ENCODE data around the gene OR5K1.

OR5K1 gene

DNA sequence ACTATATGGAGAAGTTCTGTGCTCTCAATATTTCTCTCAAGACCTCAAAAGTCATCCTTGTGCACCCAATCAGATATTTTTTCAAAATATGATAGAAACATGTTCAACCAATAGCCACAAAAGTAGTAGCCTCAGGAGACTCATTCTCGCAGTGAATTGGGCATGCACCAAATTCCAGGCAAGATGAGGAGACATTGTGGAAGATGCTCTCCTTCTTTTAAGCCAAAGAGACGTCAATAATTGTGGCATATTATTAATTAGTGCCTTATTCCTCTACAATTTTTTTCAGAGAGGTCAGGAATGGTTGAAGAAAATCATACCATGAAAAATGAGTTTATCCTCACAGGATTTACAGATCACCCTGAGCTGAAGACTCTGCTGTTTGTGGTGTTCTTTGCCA is 34.4 kb downstream of the OR5K1 start, which contains the start of gene OR5K2:
OR5K2 (plus strand) TSS at position 301 of the 400 bp plus-strand sequence; CDS start at position 301, 0 bp downstream.
- Histone ChIP-seq H3K9me3 (ENCODE audit: control extremely low read depth in 1 of 5, control insufficient read depth in 4 of 5, insufficient read depth in 2 of 5, low read depth in 1 of 5, low read length in 4 of 5) (no peaks in the 10 kb centered on the region), H3K27me3 (replicated peaks in 2 of 5; ENCODE audit: control insufficient read depth in 4 of 5, insufficient read depth in 5 of 5, low read length in 4 of 5) (no peaks in the 10 kb centered on the region), H3K27ac (ENCODE audit: insufficient read depth in 1 of 2, low read depth in 1 of 2, low read length in 2 of 2, poor library complexity in 1 of 2, severe bottlenecking in 2 of 2) (no peak within 1 kb of the TSS), H3K4me1 (ENCODE audit: control extremely low read depth in 1 of 4, control insufficient read depth in 4 of 4, insufficient read depth in 4 of 4, low read length in 3 of 4) (no peaks in the 10 kb centered on the region), H3K4me3 (ENCODE audit: control insufficient read depth in 1 of 7, extremely low read depth in 1 of 7, insufficient read depth in 4 of 7, low read depth in 2 of 7, low read length in 6 of 7) (no peak within 1 kb of the TSS), H3K36me3 (ENCODE audit: control insufficient read depth in 4 of 4, insufficient read depth in 4 of 4, low read length in 3 of 4) (no peaks in the 10 kb centered on the region)
- DNase-seq = no peak
- no CpG with 5 or more reads among the region's 2 CpGs for WGBS (ENCODE audit: insufficient coverage)
- POLR2A ChIA-PET = no interaction called here
- CTCF ChIA-PET = no interaction called here

DNA sequence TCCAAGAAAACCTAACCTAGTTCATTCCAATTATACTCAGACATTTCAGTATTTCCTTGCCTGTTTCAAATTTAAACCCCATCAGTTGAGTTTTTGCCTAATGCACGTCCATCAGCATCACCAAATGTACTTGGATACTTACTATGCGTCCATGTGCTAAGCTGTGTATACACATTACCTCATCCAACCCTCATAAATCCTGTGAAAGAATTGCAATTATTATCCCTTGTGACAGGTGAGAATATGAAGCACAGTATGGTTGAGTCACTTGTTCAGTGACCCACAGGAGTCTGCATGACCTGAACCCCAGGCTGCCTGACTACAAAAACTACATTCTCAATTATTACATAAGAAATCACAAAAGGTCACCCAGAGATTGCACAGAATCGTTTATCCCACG is 37.0 kb downstream of the OR5K1 start:
- no peaks in the 10 kb centered on the region for H3K36me3 ChIP-seq (ENCODE audit: control insufficient read depth in 4 of 4, insufficient read depth in 4 of 4, low read length in 3 of 4)
- H3K27ac ChIP-seq (ENCODE audit: insufficient read depth in 1 of 2, low read depth in 1 of 2, low read length in 2 of 2, poor library complexity in 1 of 2, severe bottlenecking in 2 of 2) = no peak overlapping the region
- no peaks in the 10 kb centered on the region for H3K4me1 ChIP-seq (ENCODE audit: control extremely low read depth in 1 of 4, control insufficient read depth in 4 of 4, insufficient read depth in 4 of 4, low read length in 3 of 4)
- ChIA-PET CTCF (no interaction called here), POLR2A (interaction anchor here (1.1 kb wide), 1 partner anchor 11 kb away, joined by 3 read pairs; no protein-coding TSS in a partner anchor)
- no peaks in the 10 kb centered on the region for H3K9me3 ChIP-seq (ENCODE audit: control extremely low read depth in 1 of 5, control insufficient read depth in 4 of 5, insufficient read depth in 2 of 5, low read depth in 1 of 5, low read length in 4 of 5)
- H3K27me3 ChIP-seq (replicated peaks in 2 of 5; ENCODE audit: control insufficient read depth in 4 of 5, insufficient read depth in 5 of 5, low read length in 4 of 5) = no peaks in the 10 kb centered on the region
- WGBS (ENCODE audit: insufficient coverage) = no CpG with 5 or more reads among the region's 4 CpGs
- DNase-seq = no peak
- no peak overlapping the region for H3K4me3 ChIP-seq (ENCODE audit: control insufficient read depth in 1 of 7, extremely low read depth in 1 of 7, insufficient read depth in 4 of 7, low read depth in 2 of 7, low read length in 6 of 7)

DNA sequence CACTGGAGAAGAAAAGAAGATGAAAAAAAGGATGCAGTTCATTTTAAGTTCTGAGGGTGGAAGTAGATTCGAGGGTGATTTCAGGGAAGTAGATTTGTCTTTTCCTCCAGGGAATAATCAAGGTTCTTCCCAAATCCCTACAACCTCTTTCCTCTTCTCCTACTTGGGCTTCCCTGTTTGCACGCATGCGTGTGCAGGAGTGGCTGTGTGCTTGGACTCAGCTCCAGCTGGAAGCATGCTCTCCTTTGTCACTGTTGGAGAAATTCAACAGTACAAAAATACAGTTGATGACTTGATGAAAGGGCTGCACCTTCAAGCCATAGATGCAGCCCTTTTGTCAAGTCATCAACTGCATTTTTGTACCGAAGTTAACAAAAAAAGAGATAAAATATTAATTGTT is 38.3 kb downstream of the OR5K1 start:
- Histone ChIP-seq H3K4me1 (ENCODE audit: control extremely low read depth in 1 of 4, control insufficient read depth in 4 of 4, insufficient read depth in 4 of 4, low read length in 3 of 4) (no peaks in the 10 kb centered on the region), H3K36me3 (ENCODE audit: control insufficient read depth in 4 of 4, insufficient read depth in 4 of 4, low read length in 3 of 4) (no peaks in the 10 kb centered on the region), H3K9me3 (ENCODE audit: control extremely low read depth in 1 of 5, control insufficient read depth in 4 of 5, insufficient read depth in 2 of 5, low read depth in 1 of 5, low read length in 4 of 5) (no peaks in the 10 kb centered on the region), H3K27ac (ENCODE audit: insufficient read depth in 1 of 2, low read depth in 1 of 2, low read length in 2 of 2, poor library complexity in 1 of 2, severe bottlenecking in 2 of 2) (no peak overlapping the region), H3K4me3 (ENCODE audit: control insufficient read depth in 1 of 7, extremely low read depth in 1 of 7, insufficient read depth in 4 of 7, low read depth in 2 of 7, low read length in 6 of 7) (no peak overlapping the region), H3K27me3 (replicated peaks in 2 of 5; ENCODE audit: control insufficient read depth in 4 of 5, insufficient read depth in 5 of 5, low read length in 4 of 5) (no peaks in the 10 kb centered on the region)
- WGBS (ENCODE audit: insufficient coverage) = no CpG with 5 or more reads among the region's 4 CpGs
- DNase-seq = no peak
- ChIA-PET CTCF (no interaction called here), POLR2A (interaction anchor here (1.1 kb wide), 1 partner anchor 10 kb away, joined by 3 read pairs; no protein-coding TSS in a partner anchor)

DNA sequence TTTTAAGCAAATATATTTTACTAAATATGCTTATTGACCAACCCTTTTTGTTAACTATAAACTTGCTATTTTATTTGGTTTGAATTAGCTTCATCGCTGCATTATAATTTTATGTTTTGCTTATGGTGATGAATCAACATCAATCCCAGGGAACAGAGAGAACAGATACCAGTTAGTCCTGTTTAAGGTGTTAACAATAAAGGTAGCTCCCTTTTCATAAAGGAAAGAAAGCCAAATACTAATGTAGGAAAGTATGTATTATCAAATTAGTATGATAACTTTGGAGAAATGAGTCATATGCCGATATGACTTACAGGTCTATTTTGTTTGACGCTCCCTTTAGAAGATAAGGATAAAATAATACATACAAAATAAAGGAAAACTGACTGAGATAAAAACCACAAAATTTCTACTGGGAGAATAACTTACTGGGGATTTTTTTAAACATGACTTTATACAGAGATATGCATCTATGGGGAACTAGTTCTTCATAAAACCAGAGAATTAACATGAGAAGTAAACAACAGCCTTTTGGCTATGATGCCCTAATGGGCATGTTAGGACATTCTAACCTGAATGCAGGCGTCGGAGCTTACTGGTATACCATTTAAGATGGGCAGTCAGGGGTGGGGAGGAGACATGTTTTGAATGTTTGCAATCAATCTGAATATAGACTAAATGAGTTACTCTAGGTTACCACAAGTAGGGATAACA is 39.0 kb downstream of the OR5K1 start:
- Histone ChIP-seq H3K27me3 (replicated peaks in 2 of 5; ENCODE audit: control insufficient read depth in 4 of 5, insufficient read depth in 5 of 5, low read length in 4 of 5) (no peaks in the 10 kb centered on the region), H3K4me1 (ENCODE audit: control extremely low read depth in 1 of 4, control insufficient read depth in 4 of 4, insufficient read depth in 4 of 4, low read length in 3 of 4) (no peaks in the 10 kb centered on the region), H3K27ac (ENCODE audit: insufficient read depth in 1 of 2, low read depth in 1 of 2, low read length in 2 of 2, poor library complexity in 1 of 2, severe bottlenecking in 2 of 2) (no peak overlapping the region), H3K4me3 (ENCODE audit: control insufficient read depth in 1 of 7, extremely low read depth in 1 of 7, insufficient read depth in 4 of 7, low read depth in 2 of 7, low read length in 6 of 7) (no peak overlapping the region), H3K9me3 (ENCODE audit: control extremely low read depth in 1 of 5, control insufficient read depth in 4 of 5, insufficient read depth in 2 of 5, low read depth in 1 of 5, low read length in 4 of 5) (no peaks in the 10 kb centered on the region), H3K36me3 (ENCODE audit: control insufficient read depth in 4 of 4, insufficient read depth in 4 of 4, low read length in 3 of 4) (no peaks in the 10 kb centered on the region)
- ChIA-PET POLR2A (no interaction called here), CTCF (no interaction called here)
- 100% methylated on average over 2 of the region's 5 CpGs for WGBS (ENCODE audit: insufficient coverage)
- no peak for DNase-seq

GRCh38 chr3:98504539-98504938 is 41.5 kb downstream of the OR5K1 start:
- 100% methylated on average over 4 of the region's 4 CpGs for WGBS (ENCODE audit: insufficient coverage)
- Histone ChIP-seq H3K4me3 (ENCODE audit: control insufficient read depth in 1 of 7, extremely low read depth in 1 of 7, insufficient read depth in 4 of 7, low read depth in 2 of 7, low read length in 6 of 7) (no peak overlapping the region), H3K27me3 (replicated peaks in 2 of 5; ENCODE audit: control insufficient read depth in 4 of 5, insufficient read depth in 5 of 5, low read length in 4 of 5) (no peaks in the 10 kb centered on the region), H3K9me3 (ENCODE audit: control extremely low read depth in 1 of 5, control insufficient read depth in 4 of 5, insufficient read depth in 2 of 5, low read depth in 1 of 5, low read length in 4 of 5) (no peaks in the 10 kb centered on the region), H3K36me3 (ENCODE audit: control insufficient read depth in 4 of 4, insufficient read depth in 4 of 4, low read length in 3 of 4) (peaks cover 0 to 2% (median 0%) of the 10 kb centered on the region in 4 experiments), H3K27ac (ENCODE audit: insufficient read depth in 1 of 2, low read depth in 1 of 2, low read length in 2 of 2, poor library complexity in 1 of 2, severe bottlenecking in 2 of 2) (no peak overlapping the region), H3K4me1 (ENCODE audit: control extremely low read depth in 1 of 4, control insufficient read depth in 4 of 4, insufficient read depth in 4 of 4, low read length in 3 of 4) (no peaks in the 10 kb centered on the region)
- no peak for DNase-seq
- CTCF ChIA-PET = no interaction called here
- POLR2A ChIA-PET = no interaction called here

DNA sequence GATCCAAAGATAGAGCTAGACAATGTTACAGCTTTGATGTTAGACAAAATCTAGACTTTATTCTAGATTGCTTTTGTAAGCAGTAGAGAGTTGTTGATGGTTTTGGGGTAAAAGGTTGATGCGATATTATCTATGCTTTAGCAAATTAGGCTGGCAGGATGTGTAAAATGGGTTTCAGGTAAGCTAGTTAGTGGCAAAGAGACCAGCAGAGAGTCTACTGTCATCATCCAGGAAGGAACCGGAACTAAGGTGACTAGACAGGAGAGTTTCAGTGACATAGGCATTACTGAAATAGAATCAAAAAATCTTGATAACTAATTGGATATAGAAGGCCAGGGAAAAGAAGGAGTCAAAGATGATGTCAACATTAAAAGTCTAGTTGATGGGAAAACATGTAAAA is 45.6 kb downstream of the OR5K1 start:
- Histone ChIP-seq H3K4me1 (ENCODE audit: control extremely low read depth in 1 of 4, control insufficient read depth in 4 of 4, insufficient read depth in 4 of 4, low read length in 3 of 4) (no peaks in the 10 kb centered on the region), H3K9me3 (ENCODE audit: control extremely low read depth in 1 of 5, control insufficient read depth in 4 of 5, insufficient read depth in 2 of 5, low read depth in 1 of 5, low read length in 4 of 5) (no peaks in the 10 kb centered on the region), H3K27me3 (replicated peaks in 2 of 5; ENCODE audit: control insufficient read depth in 4 of 5, insufficient read depth in 5 of 5, low read length in 4 of 5) (no peaks in the 10 kb centered on the region), H3K36me3 (ENCODE audit: control insufficient read depth in 4 of 4, insufficient read depth in 4 of 4, low read length in 3 of 4) (peaks cover 2 to 11% (median 6%) of the 10 kb centered on the region in 4 experiments), H3K27ac (ENCODE audit: insufficient read depth in 1 of 2, low read depth in 1 of 2, low read length in 2 of 2, poor library complexity in 1 of 2, severe bottlenecking in 2 of 2) (no peak overlapping the region), H3K4me3 (ENCODE audit: control insufficient read depth in 1 of 7, extremely low read depth in 1 of 7, insufficient read depth in 4 of 7, low read depth in 2 of 7, low read length in 6 of 7) (no peak overlapping the region)
- POLR2A ChIA-PET = no interaction called here
- DNase-seq = no peak
- CTCF ChIA-PET = interaction anchor here (0.9 kb wide), 1 partner anchor 305 kb away, joined by 3 read pairs; no protein-coding TSS in a partner anchor
- 100% methylated on average over 1 of the region's 2 CpGs for WGBS (ENCODE audit: insufficient coverage)

- CTCF ChIA-PET = no interaction called here
- POLR2A ChIA-PET = no interaction called here
- H3K9me3 ChIP-seq (ENCODE audit: control extremely low read depth in 1 of 5, control insufficient read depth in 4 of 5, insufficient read depth in 2 of 5, low read depth in 1 of 5, low read length in 4 of 5) = no peaks in the 10 kb centered on the region
- no peak for DNase-seq
- H3K4me1 ChIP-seq (ENCODE audit: control extremely low read depth in 1 of 4, control insufficient read depth in 4 of 4, insufficient read depth in 4 of 4, low read length in 3 of 4) = no peaks in the 10 kb centered on the region
- H3K27ac ChIP-seq (ENCODE audit: insufficient read depth in 1 of 2, low read depth in 1 of 2, low read length in 2 of 2, poor library complexity in 1 of 2, severe bottlenecking in 2 of 2) = no peak overlapping the region
- peaks cover 8 to 29% (median 21%) of the 10 kb centered on the region in 4 experiments for H3K36me3 ChIP-seq (ENCODE audit: control insufficient read depth in 4 of 4, insufficient read depth in 4 of 4, low read length in 3 of 4)
- no peak overlapping the region for H3K4me3 ChIP-seq (ENCODE audit: control insufficient read depth in 1 of 7, extremely low read depth in 1 of 7, insufficient read depth in 4 of 7, low read depth in 2 of 7, low read length in 6 of 7)
- WGBS (ENCODE audit: insufficient coverage) = no CpG with 5 or more reads among the region's 4 CpGs
- no peaks in the 10 kb centered on the region for H3K27me3 ChIP-seq (replicated peaks in 2 of 5; ENCODE audit: control insufficient read depth in 4 of 5, insufficient read depth in 5 of 5, low read length in 4 of 5)
Measured at GRCh38 chr3:98512576-98512975, 49.6 kb downstream of the OR5K1 start.
